ENCODE measurements around the gene IPO9.
"Not testable (repeated sequence)": the region's sequence is repeated elsewhere in the genome, so short reads cannot be mapped to it uniquely, and the experiment has no call there.

The IPO9 gene

GRCh38 chr1:201850053-201850397 lies 21.1 kb downstream of the IPO9 start:
- DNase-seq, result no peak

- DNase-seq, result no peak
Measured at GRCh38 chr1:201851949-201852348, 23.0 kb downstream of the IPO9 start.

GRCh38 chr1:201856722-201857121 lies 27.8 kb downstream of the IPO9 start:
- not testable (repeated sequence) for DNase-seq

GRCh38 chr1:201859424-201859823 lies 30.5 kb downstream of the IPO9 start:
- no peak for DNase-seq

- no peak for DNase-seq
Measured at GRCh38 chr1:201861448-201861847, 32.5 kb downstream of the IPO9 start.

- no peak for DNase-seq
Measured at GRCh38 chr1:201870397-201870796, 41.4 kb downstream of the IPO9 start.

- no peak for DNase-seq
Measured at GRCh38 chr1:201874672-201875071, 45.7 kb downstream of the IPO9 start.

- no peak for DNase-seq
Measured at GRCh38 chr1:201876148-201876818, 47.3 kb downstream of the IPO9 start.

GRCh38 chr1:201877877-201878401 lies 49.0 kb downstream of the IPO9 start:
- no peak for DNase-seq

GRCh38 chr1:201880928-201881571 lies 52.1 kb downstream of the IPO9 start:
- DNase-seq, result no peak

- no peak for DNase-seq
Measured at GRCh38 chr1:201881617-201882016, 52.7 kb downstream of the IPO9 start.

- no peak for DNase-seq
Measured at GRCh38 chr1:201882665-201883132, 53.7 kb downstream of the IPO9 start.

- DNase-seq, result no peak
Measured at GRCh38 chr1:201883266-201883665, 54.3 kb downstream of the IPO9 start.

- DNase-seq, result no peak
Measured at GRCh38 chr1:201883786-201884185, 54.8 kb downstream of the IPO9 start.

GRCh38 chr1:201884425-201884824 lies 55.5 kb downstream of the IPO9 start:
- DNase-seq, result no peak

GRCh38 chr1:201885531-201886075 lies 56.6 kb downstream of the IPO9 start:
- DNase-seq, result no peak

- no peak for DNase-seq
Measured at GRCh38 chr1:201886103-201886885, 57.3 kb downstream of the IPO9 start.

GRCh38 chr1:201887116-201887866 lies 58.3 kb downstream of the IPO9 start:
- no peak for DNase-seq

GRCh38 chr1:201888282-201889089 lies 59.5 kb downstream of the IPO9 start, which contains the start of gene SHISA4:
TSS of gene SHISA4 (plus strand) at chr1:201888898. CDS start at chr1:201888995, 97 bp downstream.
- no peak for DNase-seq

GRCh38 chr1:201889090-201889968 lies 60.4 kb downstream of the IPO9 start:
- no peak for DNase-seq

- DNase-seq, result no peak
Measured at GRCh38 chr1:201890223-201890622, 61.3 kb downstream of the IPO9 start.

Data from NCI-H1436 treated with DMSO at 0.1 percent for 48 hours (cell line).